Neural cell (in vitro differentiated cells): ENCODE results near the gene FAM13B.

Experiments
- EP300 ChIP-seq: fragments of 450-650 bp; conservative IDR thresholded peaks from 2 replicates; pipeline ENCODE4 v1.6.1; 2014; ENCODE audit warnings: antibody characterized with exemption, mild to moderate bottlenecking, moderate library complexity; ENCODE audit not compliant: poor library complexity, severe bottlenecking
- SMC3 ChIP-seq: fragments of 450-650 bp; conservative IDR thresholded peaks from 2 replicates; pipeline ENCODE4 v1.6.1; 2014; ENCODE audit warnings: antibody characterized with exemption, mild to moderate bottlenecking, moderate library complexity; ENCODE audit not compliant: poor library complexity
- TF ChIP-seq, protein P1 (sequence below): fragments of 450-650 bp; IDR thresholded peaks from 2 replicates; pipeline ENCODE4 v1.5.1; 2014; ENCODE audit warnings: antibody characterized with exemption, mild to moderate bottlenecking, moderate library complexity; ENCODE audit not compliant: poor library complexity, severe bottlenecking

DNA sequence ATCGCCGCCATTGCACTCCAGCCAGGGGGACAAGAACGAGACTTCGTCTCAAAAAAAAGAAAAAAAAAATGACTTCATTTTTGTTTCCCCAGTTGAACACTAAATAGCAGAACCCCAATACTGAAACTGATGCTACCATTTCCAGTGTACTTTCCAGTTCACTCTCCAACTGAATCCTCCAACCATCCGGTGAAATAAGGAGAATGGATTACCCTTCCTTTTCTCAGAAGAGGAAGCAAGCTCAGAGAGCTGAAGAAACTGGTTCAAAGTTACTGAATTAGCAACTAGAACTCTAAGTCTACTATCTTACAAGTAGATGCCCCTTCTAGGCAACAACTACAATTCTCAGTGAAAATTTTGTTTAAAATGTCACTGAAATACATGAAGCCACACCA, 3.9 kb downstream of the FAM13B start:
- TF ChIP-seq, protein P1, sequence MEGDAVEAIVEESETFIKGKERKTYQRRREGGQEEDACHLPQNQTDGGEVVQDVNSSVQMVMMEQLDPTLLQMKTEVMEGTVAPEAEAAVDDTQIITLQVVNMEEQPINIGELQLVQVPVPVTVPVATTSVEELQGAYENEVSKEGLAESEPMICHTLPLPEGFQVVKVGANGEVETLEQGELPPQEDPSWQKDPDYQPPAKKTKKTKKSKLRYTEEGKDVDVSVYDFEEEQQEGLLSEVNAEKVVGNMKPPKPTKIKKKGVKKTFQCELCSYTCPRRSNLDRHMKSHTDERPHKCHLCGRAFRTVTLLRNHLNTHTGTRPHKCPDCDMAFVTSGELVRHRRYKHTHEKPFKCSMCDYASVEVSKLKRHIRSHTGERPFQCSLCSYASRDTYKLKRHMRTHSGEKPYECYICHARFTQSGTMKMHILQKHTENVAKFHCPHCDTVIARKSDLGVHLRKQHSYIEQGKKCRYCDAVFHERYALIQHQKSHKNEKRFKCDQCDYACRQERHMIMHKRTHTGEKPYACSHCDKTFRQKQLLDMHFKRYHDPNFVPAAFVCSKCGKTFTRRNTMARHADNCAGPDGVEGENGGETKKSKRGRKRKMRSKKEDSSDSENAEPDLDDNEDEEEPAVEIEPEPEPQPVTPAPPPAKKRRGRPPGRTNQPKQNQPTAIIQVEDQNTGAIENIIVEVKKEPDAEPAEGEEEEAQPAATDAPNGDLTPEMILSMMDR = no peak
- no peak for TF ChIP-seq EP300
- TF ChIP-seq SMC3 = no peak
